Measurements from ENCODE around the gene DCAF4. TPM values are rescaled to one million over a fixed set of nuclear protein-coding genes. Genes with fewer than 3 reads are reported as not detected.

DCAF4 gene
- total RNA-seq, 2 donors from 2014 or later: 8.3 to 11.3 TPM

DNA sequence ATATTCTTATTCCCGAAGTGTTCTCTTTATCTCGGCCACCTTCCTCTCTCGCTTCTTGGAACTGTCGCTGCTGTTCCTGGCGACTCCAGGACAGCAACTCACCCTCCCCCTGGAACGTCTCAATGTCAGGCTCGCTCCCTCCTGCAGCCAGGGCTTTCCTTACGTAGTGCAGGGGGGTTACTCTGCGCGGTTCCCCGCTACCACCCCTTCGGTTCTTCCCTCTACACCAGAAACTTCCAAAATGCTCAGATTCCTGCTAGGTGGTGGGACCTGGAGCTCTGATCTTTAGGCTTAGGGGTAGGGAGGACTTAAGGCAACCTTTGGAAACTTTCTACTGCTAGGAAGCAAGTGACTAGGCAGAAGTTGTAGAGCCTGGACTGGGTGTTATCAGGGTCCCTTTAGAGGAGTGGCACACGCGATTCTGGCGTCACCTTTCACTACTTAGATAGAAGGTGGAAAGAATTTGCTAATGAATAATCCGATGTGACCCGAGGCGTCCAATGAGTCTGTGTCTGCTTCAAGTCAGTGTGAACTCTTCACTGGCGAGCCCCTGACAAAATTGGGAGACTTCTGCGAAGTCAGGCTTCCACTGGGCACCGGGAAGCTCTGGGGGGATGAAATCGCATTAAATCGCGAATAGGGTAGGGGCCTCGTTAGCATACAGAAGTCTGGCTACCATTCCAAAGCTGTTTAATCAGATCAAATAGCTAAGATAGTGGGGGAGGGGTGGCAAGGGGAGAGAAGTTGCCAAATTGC is 31.5 kb upstream of the DCAF4 start:
- no peak overlapping the region for H3K27ac ChIP-seq
- intact Hi-C loops (cut with DNase I): no loop called here
- peak; percentile 53 for DNase-seq

GRCh38 chr14:72898448-72898847 is 27.8 kb upstream of the DCAF4 start:
- no peak for DNase-seq
- H3K36me3 ChIP-seq: no peaks in the 10 kb centered on the region
- TF ChIP-seq CTCF (IDR thresholded peaks at IDR 0.05): no peak
- H3K9ac ChIP-seq (ENCODE audit: low read depth in 2 of 2, low read length in 2 of 2): no peak overlapping the region
- intact Hi-C loops (cut with DNase I): no loop called here
- H3K27me3 ChIP-seq: no peaks in the 10 kb centered on the region
- H3K4me3 ChIP-seq: no peak overlapping the region
- no peaks in the 10 kb centered on the region for H3K9me3 ChIP-seq
- H3K27ac ChIP-seq: no peak overlapping the region
- peaks cover 7% of the 10 kb centered on the region for H3K4me1 ChIP-seq

More for the DNA sequence above, 31.5 kb upstream of the DCAF4 start:
- H3K9ac ChIP-seq (ENCODE audit: low read depth in 2 of 2, low read length in 2 of 2): peak overlapping the region; percentile 40 to 79
- H3K36me3 ChIP-seq: no peaks in the 10 kb centered on the region
- TF ChIP-seq CTCF (IDR thresholded peaks at IDR 0.05): no peak
- H3K9me3 ChIP-seq: no peaks in the 10 kb centered on the region
- H3K27me3 ChIP-seq: no peaks in the 10 kb centered on the region
- peaks cover 7% of the 10 kb centered on the region for H3K4me1 ChIP-seq
- peak overlapping the region; percentile 72 for H3K4me3 ChIP-seq

DNA sequence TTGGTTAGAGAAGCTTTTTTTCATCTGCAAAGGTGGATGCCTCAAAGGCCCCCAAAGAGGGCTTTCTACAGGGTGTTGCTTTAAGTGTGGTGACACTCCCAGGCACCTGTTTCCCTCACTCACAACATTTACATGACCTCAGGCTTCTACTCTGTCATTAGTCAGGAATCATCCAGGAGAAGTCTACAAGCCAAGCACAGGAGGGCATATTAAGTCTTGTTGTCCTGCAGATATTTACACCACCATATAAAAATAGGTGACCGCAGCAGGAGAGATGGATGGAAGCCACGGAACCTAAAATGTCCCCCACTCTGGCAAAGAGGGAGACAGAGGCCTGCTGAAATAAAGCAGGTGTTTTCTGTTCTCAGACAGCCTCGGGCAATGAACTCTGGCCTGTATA is 24.9 kb upstream of the DCAF4 start:
- no peak overlapping the region for H3K4me3 ChIP-seq
- H3K27me3 ChIP-seq: no peaks in the 10 kb centered on the region
- H3K9me3 ChIP-seq: no peaks in the 10 kb centered on the region
- no peak for TF ChIP-seq CTCF (IDR thresholded peaks at IDR 0.05)
- H3K9ac ChIP-seq (ENCODE audit: low read depth in 2 of 2, low read length in 2 of 2): no peak overlapping the region
- no peak overlapping the region for H3K27ac ChIP-seq
- no peaks in the 10 kb centered on the region for H3K36me3 ChIP-seq
- H3K4me1 ChIP-seq: no peaks in the 10 kb centered on the region
- intact Hi-C loops (cut with DNase I): no loop called here
- DNase-seq: no peak

- intact Hi-C loops (cut with DNase I): no loop called here
- H3K27ac ChIP-seq: no peak overlapping the region
- H3K9ac ChIP-seq (ENCODE audit: low read depth in 2 of 2, low read length in 2 of 2): no peak overlapping the region
- no peaks in the 10 kb centered on the region for H3K9me3 ChIP-seq
- no peaks in the 10 kb centered on the region for H3K36me3 ChIP-seq
- DNase-seq: no peak
- no peaks in the 10 kb centered on the region for H3K27me3 ChIP-seq
- TF ChIP-seq CTCF (IDR thresholded peaks at IDR 0.05): no peak
- no peaks in the 10 kb centered on the region for H3K4me1 ChIP-seq
- no peak overlapping the region for H3K4me3 ChIP-seq
These were observed 23.3 kb upstream of the DCAF4 start for GRCh38 chr14:72902801-72903530.

DNA sequence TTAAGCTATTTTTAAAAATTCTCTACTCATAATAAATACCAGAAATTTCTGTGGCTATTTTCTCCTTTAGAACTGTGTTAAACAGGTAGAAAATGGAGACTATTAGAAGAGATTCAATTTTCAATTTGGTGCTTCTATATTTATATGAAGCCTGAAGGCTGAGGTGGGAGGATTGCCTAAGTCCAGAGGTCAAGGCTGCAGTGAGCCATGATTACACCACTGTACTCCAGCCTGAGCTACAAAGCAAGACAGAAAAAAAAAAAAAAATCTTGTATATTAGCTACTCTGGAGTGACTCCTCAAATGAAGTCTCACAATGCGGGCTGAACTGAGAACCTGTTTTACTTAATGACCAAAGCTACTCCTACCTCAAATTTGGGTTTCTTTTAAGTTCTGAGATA is 22.5 kb upstream of the DCAF4 start:
- no peak overlapping the region for H3K27ac ChIP-seq
- DNase-seq: no peak
- no peaks in the 10 kb centered on the region for H3K36me3 ChIP-seq
- H3K9ac ChIP-seq (ENCODE audit: low read depth in 2 of 2, low read length in 2 of 2): no peak overlapping the region
- no peak overlapping the region for H3K4me3 ChIP-seq
- no peaks in the 10 kb centered on the region for H3K27me3 ChIP-seq
- no peaks in the 10 kb centered on the region for H3K9me3 ChIP-seq
- H3K4me1 ChIP-seq: no peaks in the 10 kb centered on the region
- intact Hi-C loops (cut with DNase I): loop anchor here (2.0 kb wide), 1 partner anchor 387 kb away; no protein-coding TSS in a partner anchor
- TF ChIP-seq CTCF (IDR thresholded peaks at IDR 0.05): no peak

Data from colonic mucosa (tissue), 4 donors.